ENCODE measurements around the gene OBSL1.

DNA sequence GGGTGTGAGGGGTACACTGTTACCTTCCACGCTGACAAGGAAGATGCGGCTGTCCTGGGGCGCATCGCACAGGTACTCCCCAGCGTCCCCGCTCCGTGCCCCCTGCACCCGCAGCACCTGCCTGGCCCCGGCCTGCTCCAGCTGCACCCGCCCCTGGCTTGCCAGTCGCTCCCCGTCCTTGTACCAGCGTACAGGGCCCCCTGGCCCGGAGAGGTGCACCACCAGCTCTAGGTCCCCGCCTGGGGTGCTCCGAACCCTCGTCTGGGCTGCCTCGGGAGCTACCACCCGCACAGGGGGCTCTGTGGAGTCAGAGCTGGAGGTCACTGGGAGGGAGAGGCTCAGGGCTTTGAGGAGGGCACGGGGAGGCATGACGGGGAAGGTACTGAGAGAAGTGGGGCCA lies 14.0 kb downstream of the OBSL1 start:
- TF ChIP-seq, protein P1, sequence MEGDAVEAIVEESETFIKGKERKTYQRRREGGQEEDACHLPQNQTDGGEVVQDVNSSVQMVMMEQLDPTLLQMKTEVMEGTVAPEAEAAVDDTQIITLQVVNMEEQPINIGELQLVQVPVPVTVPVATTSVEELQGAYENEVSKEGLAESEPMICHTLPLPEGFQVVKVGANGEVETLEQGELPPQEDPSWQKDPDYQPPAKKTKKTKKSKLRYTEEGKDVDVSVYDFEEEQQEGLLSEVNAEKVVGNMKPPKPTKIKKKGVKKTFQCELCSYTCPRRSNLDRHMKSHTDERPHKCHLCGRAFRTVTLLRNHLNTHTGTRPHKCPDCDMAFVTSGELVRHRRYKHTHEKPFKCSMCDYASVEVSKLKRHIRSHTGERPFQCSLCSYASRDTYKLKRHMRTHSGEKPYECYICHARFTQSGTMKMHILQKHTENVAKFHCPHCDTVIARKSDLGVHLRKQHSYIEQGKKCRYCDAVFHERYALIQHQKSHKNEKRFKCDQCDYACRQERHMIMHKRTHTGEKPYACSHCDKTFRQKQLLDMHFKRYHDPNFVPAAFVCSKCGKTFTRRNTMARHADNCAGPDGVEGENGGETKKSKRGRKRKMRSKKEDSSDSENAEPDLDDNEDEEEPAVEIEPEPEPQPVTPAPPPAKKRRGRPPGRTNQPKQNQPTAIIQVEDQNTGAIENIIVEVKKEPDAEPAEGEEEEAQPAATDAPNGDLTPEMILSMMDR (conservative IDR thresholded peaks at IDR 0.05 in 1 of 2, IDR thresholded peaks at IDR 0.05 in 1 of 2; ENCODE audit: extremely low read depth in 1 of 2, insufficient read depth in 1 of 2, low read depth in 1 of 2, low read length in 2 of 2): no peak
- no peak for TF ChIP-seq EZH2 (IDR thresholded peaks at IDR 0.05; ENCODE audit: borderline replicate concordance, low read length)

Measured in mammary epithelial cell (primary cell).